GM19468 (cell line): ENCODE measurements around the gene PPP1R2.

Experiments used
- ATAC-seq: cut with Tn5 transposase; IDR thresholded peaks from one replicate; pipeline ENCODE4 v1.9.1; 2021; ENCODE audit warnings: mild to moderate bottlenecking, moderate library complexity, moderate number of reproducible peaks; ENCODE audit not compliant: unreplicated experiment; ENCODE audit errors: extremely low read depth

Gene PPP1R2

DNA sequence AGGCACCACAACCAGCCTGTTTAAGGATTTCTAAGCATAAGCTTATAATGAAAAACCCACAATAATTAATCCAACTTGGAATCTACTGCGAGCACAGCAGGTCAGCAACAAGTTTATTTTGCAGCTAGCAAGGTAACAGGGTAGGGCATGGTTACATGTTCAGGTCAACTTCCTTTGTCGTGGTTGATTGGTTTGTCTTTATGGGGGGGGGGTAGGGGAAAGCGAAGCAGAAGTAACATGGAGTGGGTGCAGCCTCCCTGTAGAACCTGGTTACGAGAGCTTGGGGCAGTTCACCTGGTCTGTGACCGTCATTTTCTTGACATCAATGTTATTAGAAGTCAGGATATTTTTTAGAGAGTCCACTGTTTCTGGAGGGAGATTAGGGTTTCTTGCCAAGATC, 25.5 kb upstream of the PPP1R2 start:
- no peak for ATAC-seq

DNA sequence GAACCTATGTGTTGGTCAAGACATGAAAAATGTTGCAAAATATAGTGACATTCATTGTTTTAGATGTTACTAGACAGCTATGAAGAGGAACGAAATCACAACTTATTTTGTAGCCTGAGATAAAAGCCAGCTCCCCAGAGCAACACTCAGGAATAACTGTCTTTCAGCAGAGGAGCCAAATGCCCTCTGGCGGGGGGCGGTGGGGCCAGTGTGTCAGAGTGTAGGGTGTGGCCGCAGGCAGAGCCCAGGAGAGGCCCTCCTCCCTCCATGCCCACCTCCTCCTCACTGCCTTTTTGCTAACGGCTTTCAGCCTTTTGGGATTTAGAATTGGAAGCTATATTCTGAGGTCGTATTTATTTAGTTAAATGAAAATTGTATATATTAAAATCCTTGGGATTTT, 23.7 kb upstream of the PPP1R2 start:
- no peak for ATAC-seq

GRCh38 chr3:195565716-195566115, 22.6 kb upstream of the PPP1R2 start:
- no peak for ATAC-seq

GRCh38 chr3:195563317-195563716, 20.2 kb upstream of the PPP1R2 start:
- no peak for ATAC-seq

DNA sequence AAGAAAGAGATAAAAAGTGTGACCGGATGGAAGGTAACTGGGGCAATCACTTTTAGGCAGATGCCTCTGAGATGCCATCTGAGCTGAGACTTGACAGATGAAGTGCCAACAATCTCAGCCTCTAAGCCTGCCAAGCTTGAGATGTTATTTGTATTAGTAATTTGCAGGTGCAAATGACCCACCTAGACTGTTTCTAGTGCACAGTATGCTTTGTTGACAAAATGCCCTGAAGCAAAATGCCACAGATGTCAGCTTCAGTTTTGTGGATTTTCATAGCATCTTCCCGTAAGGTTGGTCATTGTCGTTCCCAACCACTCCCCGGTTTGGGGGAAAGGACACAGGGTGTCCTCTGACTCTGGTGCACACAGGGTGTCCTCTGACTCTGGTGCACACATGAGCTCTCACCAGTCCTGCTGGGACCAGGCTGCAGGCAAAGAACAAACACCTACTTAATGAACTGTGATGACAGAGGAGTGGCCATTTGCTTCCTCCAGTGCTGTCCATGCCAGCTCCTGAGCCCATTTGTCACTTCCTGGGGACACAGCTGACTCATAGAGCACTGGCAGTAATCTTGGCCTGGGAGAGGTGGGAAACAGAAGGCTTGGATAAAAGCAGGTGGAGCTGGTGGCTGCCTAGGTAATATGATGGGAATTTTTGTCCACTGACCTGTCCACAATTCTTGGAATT, 16.7 kb upstream of the PPP1R2 start:
- no peak for ATAC-seq

DNA sequence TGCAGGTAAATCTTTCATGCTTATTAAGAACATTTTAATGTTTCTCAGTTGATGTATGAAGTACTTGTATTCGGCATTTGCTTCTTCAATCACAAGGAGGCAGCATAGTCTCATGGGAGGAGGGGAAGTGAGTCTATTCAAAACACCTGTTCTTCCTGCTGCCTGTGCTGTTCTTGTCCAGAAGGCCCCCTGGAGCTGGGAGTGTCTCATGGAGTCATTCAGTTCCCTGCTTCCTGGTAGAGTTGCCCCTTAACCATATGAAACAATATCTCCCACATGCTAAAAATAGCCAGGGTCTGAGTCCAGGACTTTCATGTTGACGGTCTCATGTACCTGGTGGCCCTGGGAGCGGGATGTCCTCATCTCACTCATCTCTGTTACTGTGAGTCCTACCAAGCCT, 15.5 kb upstream of the PPP1R2 start:
- ATAC-seq: no peak

DNA sequence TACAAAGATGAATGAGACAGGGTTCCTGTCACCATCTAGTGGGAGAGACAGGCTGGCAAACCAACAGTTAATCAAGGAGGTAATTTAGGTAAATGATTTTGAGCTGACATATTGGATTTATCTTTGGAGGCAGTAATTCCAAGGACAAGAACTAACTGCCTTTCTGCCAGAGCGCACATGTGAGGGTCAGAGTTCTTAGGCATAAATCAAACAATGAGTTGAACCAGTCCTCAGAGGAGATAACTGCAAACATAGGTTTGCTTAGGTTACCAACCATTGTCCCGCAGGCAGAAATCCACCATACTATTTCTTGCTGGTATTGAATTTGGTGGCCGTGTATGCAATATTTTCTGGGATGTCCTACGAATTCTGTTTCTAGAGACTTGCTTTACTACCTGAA, 14.2 kb upstream of the PPP1R2 start:
- no peak for ATAC-seq

GRCh38 chr3:195556390-195556789, 13.3 kb upstream of the PPP1R2 start:
- no peak for ATAC-seq

- no peak for ATAC-seq
Observed at GRCh38 chr3:195555110-195555509, 12.0 kb upstream of the PPP1R2 start.

GRCh38 chr3:195554458-195554857, 11.3 kb upstream of the PPP1R2 start:
- no peak for ATAC-seq

GRCh38 chr3:195553268-195553667, 10.1 kb upstream of the PPP1R2 start:
- no peak for ATAC-seq

- ATAC-seq: no peak
Observed at GRCh38 chr3:195551381-195551978, 8.4 kb upstream of the PPP1R2 start.

GRCh38 chr3:195550723-195551122, 7.6 kb upstream of the PPP1R2 start:
- no peak for ATAC-seq

GRCh38 chr3:195549931-195550519, 6.9 kb upstream of the PPP1R2 start:
- ATAC-seq: no peak

- ATAC-seq: no peak
Observed at GRCh38 chr3:195548987-195549386, 5.9 kb upstream of the PPP1R2 start.

DNA sequence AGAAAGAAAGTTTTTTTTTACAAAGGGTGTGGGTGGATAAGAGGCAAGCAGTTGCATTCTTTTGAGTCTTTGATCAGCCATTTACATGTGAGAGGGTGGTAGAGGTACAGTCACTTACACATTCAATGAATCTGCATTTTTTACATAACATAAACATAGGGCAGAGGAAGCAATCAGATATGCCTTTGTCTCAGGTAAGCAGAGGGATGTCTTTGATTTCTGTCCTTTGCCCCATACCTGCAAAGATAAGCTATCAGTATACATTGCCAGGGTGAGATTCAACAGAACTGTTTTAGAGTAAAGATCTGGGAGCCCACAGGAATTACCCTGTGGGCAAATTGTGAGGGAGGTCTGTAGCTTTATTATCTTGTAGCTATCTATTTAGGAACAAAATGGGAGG, 5.4 kb upstream of the PPP1R2 start:
- ATAC-seq: no peak

DNA sequence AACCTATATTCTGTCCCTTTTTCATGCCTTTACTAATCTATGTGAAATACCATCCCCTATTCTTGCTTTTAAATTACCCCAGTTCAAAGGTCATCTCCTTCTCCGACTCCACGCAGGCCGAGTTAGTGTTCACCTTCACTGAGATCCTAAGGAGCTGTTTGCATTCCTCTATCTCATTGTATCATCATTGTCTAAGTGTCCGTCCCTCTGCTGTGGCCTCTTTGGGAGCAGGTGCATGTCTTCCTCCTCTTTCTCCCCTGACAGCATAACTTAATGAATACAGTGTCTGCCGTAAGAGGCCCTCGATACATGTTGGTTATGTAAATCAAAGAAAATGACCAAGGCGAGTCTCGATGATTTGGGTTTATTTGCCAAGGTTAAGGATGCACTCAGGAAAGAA, 4.9 kb upstream of the PPP1R2 start:
- no peak for ATAC-seq

DNA sequence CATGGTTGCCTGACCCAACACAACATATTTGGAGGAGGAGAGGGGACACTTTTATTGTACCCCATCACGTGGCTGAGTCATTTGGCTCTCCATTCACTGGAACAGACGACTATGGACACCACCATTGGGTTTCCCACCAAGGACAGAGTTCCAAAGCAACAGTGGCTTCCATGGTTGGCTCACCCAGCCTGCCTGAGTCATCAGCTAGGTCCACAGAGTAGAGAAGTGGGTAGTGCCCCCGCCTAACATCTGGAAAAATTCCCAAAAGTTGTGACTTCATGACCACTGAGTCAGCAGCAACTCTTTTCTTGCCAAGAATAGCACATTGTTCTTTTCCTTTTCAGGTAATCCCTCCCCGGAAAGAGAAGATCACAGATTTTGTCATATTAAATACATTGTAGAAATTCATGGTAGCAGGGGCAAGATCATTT, 3.0 kb upstream of the PPP1R2 start:
- ATAC-seq: no peak

DNA sequence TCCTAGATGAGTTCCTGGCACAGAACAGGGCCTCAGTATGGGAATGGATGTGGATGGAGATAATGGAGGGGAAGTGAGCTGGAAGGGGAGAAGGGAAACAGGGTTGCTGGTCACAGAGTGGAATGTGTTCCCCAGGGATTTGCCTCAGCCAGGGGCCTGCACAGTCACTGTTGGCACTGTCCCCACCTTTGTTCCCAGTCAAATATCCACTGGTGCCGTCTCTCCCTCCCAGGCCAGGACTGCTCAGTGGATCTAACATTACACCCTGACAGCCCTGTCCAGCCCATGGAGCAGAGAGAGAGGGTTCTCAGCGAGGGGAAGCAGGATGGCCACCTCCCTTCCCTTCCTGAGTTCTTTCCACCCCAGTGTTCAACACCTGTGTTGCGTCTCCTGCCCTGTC, 1.5 kb upstream of the PPP1R2 start:
- ATAC-seq: no peak

- ATAC-seq: no peak
Observed at GRCh38 chr3:195544230-195544536, 1.1 kb upstream of the PPP1R2 start.

- ATAC-seq: no peak
Observed at GRCh38 chr3:195543500-195544229, 540 bp upstream of the PPP1R2 start.
